Heart left ventricle (tissue), 16 donors: ENCODE measurements around the gene TRIM67. TPM values are rescaled to one million over a fixed set of nuclear protein-coding genes. Genes with fewer than 3 reads are reported as not detected.

ENCODE experiments used
- ATAC-seq, 4 donors: fragments of 200-7000 bp; cut with Tn5 transposase; one replicate each; pipeline ENCODE4 v1.9.1; 2020 to 2022; ENCODE audit warnings: moderate library complexity in 4 of 4, mild to moderate bottlenecking in 3 of 4, moderate number of reproducible peaks in 1 of 4
- DNase-seq, 5 donors: peaks; one replicate each; pipeline ENCODE4 v3.0.0-alpha.2; 2020
- H3K27ac ChIP-seq, 12 donors: fragments of 200-600 bp; sonication (generic) in 4 of 12; one replicate each; pipeline versions ENCODE4 v1.5.0 to v1.8.0; 2016 to 2022; ENCODE audit warnings: mild to moderate bottlenecking in 2 of 12
- H3K27me3 ChIP-seq, 9 donors: fragments of 200-600 bp; sonication (generic) in 2 of 9; one replicate each; pipeline versions ENCODE4 v1.5.1 to v1.8.0; 2016 to 2022; ENCODE audit warnings: mild to moderate bottlenecking in 3 of 9
- H3K36me3 ChIP-seq, 9 donors: fragments of 200-600 bp; sonication (generic) in 2 of 9; one replicate each; pipeline versions ENCODE4 v1.5.0 to v1.8.0; 2018 to 2022; ENCODE audit warnings: mild to moderate bottlenecking in 2 of 9
- H3K4me1 ChIP-seq, 12 donors: fragments of 200-600 bp; sonication (generic) in 4 of 12; one replicate each; pipeline versions ENCODE4 v1.5.0 to v1.8.0; 2016 to 2022; ENCODE audit warnings: mild to moderate bottlenecking in 3 of 12
- H3K4me3 ChIP-seq, 12 donors: fragments of 200-600 bp; sonication (generic) in 4 of 12; one replicate each; pipeline versions ENCODE4 v1.5.0 to v1.8.0; 2017 to 2022; ENCODE audit warnings: mild to moderate bottlenecking in 9 of 12, moderate library complexity in 4 of 12
- H3K9me3 ChIP-seq, 12 donors: fragments of 200-600 bp; sonication (generic) in 4 of 12; one replicate each; pipeline versions ENCODE4 v1.5.0 to v1.8.0; 2016 to 2022; ENCODE audit warnings: mild to moderate bottlenecking in 1 of 12
- POLR2A ChIP-seq, 2 donors: fragments of 450-650 bp; IDR thresholded peaks; one replicate each; pipeline ENCODE4 v1.6.1; 2017; ENCODE audit warnings: antibody characterized with exemption in 2 of 2, mild to moderate bottlenecking in 2 of 2, moderate library complexity in 2 of 2
- WGBS, 4 donors: extraction: QIAGEN DNeasy Blood & Tissue Kit in 2 of 4; methylation state at CpG; one replicate each; pipeline versions ENCODE4 v1.1.5 to v1.1.7; 2013 to 2018; 5-methylcytosine and 5-hydroxymethylcytosine counted together
- intact Hi-C, 10 donors: fragments of 100-400 bp; cut with DNase I; formaldehyde crosslinking; loops; one replicate each; pipeline versions ENCODE4 v1.11.1 to v1.14.2; 2022
- polyA plus RNA-seq, 2 donors: library from polyadenylated mRNA; stranded (reverse); fragments of 200-250 nt; gene quantifications; one replicate each; pipeline ENCODE4 v1.2.3, GENCODE V29; 2013
- total RNA-seq, 9 donors: library from RNA; depleted of rRNA in 2 of 9; stranded (reverse); fragments of >200 nt in 2 of 9; fragmentation: NEBNext Ultra II Directional in 3 of 9; extraction: Animal tissue kit (Norgen Biotek cat#: 25700) in 3 of 9; gene quantifications; one replicate each; pipeline versions ENCODE4 v1.1.0 to v1.2.4, GENCODE V29; 2016 to 2023
- TF ChIP-seq, protein P1 (sequence below), 12 donors: fragments of 200-600 bp; sonication (generic) in 4 of 12; IDR thresholded peaks; one replicate each; pipeline versions ENCODE4 v1.5.0 to v1.8.0; 2018 to 2022; ENCODE audit warnings: antibody characterized with exemption in 12 of 12, mild to moderate bottlenecking in 5 of 12
- donor health status: ischemic (EF 13 %, LVEDD 7.1; RV severe dilation, severe dysfunction).
- donor health status: healthy with polysubstance abuse.
- donor health status: DM: no; HTN: yes; CAD: no.
- donor health status: DM: no; HTN: no; CAD: no.
- donor health status: ischemic (EF 25% LVEDD 6.9; RV normal size, moderate dysfunction).
- donor health status: ischemic (EF 25% LVEDD 5.7; RV mildly dilated, moderate dysfunction).
- donor health status: healthy.
- donor health status: DM: yes; HTN: yes; CAD: no.
- donor health status: ischemic (EF 35%, LVEDD 5.7; RV mildly dilated, moderate dysfunction).
- donor health status: nonischemic (EF 11% LVEDD 7.7; RV severe dilation, severe dysfunction).
- donor health status: DM: yes; HTN: yes; CAD: no.
- donor health status: PGD.
- donor health status: ischemic (EF 29% LVEDD 5.4; RV normal size, mild dysfunction).
- donor health status: nonischemic (EF 23%, LVEDD 6.1; RV moderate dilation, normal function).

The TRIM67 gene
- total and polyA plus RNA-seq, 11 donors: 0.12 to 0.16 (median 0.13) TPM; not detected in 8

DNA sequence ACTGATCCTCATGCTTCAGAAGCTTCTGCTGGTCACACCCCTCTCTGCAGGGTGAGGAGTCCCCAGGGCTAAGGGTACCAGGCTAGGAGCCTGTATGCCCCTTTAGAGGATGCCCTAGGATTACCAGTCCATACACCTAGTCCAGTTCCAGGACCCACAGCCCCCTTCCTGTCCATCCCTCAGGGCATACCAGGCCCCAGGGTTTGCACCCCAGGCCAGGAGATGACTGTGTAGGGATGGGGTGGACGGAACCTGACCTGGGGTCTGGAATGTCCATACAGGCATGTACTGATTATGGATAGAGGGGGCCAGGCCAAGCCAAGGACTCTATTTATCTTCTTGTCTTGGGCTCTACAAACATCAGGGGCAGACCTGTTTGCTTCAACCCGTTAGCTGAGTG, 34.9 kb downstream of the TRIM67 start:
- H3K4me1 ChIP-seq: peaks cover 0 to 13% (median 7%) of the 10 kb centered on the region in 12 donors
- DNase-seq (no peak), ATAC-seq (no peak)
- TF ChIP-seq POLR2A (IDR thresholded peaks at IDR 0.05): no peak
- TF ChIP-seq, protein P1, sequence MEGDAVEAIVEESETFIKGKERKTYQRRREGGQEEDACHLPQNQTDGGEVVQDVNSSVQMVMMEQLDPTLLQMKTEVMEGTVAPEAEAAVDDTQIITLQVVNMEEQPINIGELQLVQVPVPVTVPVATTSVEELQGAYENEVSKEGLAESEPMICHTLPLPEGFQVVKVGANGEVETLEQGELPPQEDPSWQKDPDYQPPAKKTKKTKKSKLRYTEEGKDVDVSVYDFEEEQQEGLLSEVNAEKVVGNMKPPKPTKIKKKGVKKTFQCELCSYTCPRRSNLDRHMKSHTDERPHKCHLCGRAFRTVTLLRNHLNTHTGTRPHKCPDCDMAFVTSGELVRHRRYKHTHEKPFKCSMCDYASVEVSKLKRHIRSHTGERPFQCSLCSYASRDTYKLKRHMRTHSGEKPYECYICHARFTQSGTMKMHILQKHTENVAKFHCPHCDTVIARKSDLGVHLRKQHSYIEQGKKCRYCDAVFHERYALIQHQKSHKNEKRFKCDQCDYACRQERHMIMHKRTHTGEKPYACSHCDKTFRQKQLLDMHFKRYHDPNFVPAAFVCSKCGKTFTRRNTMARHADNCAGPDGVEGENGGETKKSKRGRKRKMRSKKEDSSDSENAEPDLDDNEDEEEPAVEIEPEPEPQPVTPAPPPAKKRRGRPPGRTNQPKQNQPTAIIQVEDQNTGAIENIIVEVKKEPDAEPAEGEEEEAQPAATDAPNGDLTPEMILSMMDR (IDR thresholded peaks at IDR 0.05): no peak
- H3K4me3 ChIP-seq: no peak overlapping the region
- H3K27me3 ChIP-seq: peaks cover 0 to 4% (median 0%) of the 10 kb centered on the region in 9 donors
- no peaks in the 10 kb centered on the region for H3K36me3 ChIP-seq
- intact Hi-C loops: no loop called here
- H3K9me3 ChIP-seq: no peaks in the 10 kb centered on the region
- no peak overlapping the region for H3K27ac ChIP-seq
- 76 to 89% (median 88%) methylated on average over 2 of the region's 2 CpGs for WGBS, 4 donors

DNA sequence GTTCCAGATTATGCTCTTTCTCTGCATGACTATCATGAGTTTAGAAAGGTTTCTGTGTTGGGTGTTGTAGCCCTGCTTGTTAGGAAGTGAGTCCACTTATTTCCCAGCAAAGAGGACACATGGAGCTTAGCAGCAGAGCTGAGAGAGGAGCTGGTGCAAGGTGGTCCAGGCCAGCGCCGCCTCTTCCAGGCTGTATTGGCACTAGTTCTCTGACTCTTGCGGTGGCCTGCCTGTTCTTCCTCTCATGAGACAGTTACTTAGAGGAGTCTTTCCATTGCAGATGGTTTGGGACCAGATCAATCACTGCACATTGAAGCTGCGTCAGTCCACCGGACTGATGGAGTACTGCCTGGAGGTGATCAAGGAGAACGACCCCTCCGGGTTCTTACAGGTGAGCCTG, 38.0 kb downstream of the TRIM67 start:
- WGBS, 4 donors: 95 to 99% (median 97%) methylated on average over 7 of the region's 7 CpGs
- intact Hi-C loops: loop anchor here in 2 of 10 donors (10.0 kb wide), 2 partner anchors 105 to 205 kb away; no protein-coding TSS in a partner anchor
- Histone ChIP-seq H3K4me3 (no peak overlapping the region), H3K4me1 (no peaks in the 10 kb centered on the region), H3K9me3 (no peaks in the 10 kb centered on the region), H3K27me3 (peaks cover 0 to 7% (median 0%) of the 10 kb centered on the region in 9 donors), H3K27ac (no peak overlapping the region), H3K36me3 (no peaks in the 10 kb centered on the region)
- no peak for ATAC-seq
- no peak for DNase-seq
- TF ChIP-seq, protein P1 (IDR thresholded peaks at IDR 0.05): no peak
- TF ChIP-seq POLR2A (IDR thresholded peaks at IDR 0.05): no peak

DNA sequence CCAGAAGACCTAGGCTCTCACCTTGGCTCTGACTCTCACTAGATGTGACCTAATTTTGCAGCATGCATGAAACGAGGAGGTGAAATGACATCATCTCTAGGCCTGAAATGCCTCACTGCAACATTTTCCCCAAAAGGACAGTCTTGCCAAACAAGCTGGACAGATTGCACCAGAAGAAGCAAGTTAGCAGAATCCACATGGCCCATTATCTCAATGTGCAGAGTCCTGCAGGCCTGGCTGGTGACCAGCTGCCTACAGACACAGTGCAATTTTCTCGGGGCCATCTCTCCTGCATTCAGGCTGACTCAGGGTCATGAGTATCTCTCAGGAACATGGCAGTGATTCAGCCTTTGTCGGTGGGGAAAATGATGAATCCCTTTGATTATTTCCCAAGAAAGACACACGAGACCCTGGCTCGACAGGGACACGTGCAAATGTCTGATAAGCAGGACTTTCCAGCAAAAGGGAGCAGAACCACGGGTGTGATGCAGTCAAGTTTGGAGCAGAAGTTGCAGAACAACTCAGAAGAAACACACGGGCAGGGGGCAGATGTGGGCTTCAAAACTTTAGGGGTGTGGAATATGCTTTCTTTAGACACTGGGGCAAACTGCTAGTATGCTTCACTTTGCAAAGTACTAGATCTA, 38.7 kb downstream of the TRIM67 start:
- no peak for DNase-seq
- Histone ChIP-seq H3K4me1 (no peaks in the 10 kb centered on the region), H3K9me3 (no peaks in the 10 kb centered on the region), H3K27ac (no peak overlapping the region), H3K27me3 (peaks cover 0 to 7% (median 0%) of the 10 kb centered on the region in 9 donors), H3K36me3 (no peaks in the 10 kb centered on the region), H3K4me3 (no peak overlapping the region)
- TF ChIP-seq, protein P1 (IDR thresholded peaks at IDR 0.05): no peak
- TF ChIP-seq POLR2A (IDR thresholded peaks at IDR 0.05): no peak
- intact Hi-C loops: loop anchor here in 2 of 10 donors (10.0 kb wide), 2 partner anchors 106 to 206 kb away; no protein-coding TSS in a partner anchor
- ATAC-seq: no peak
- 57 to 66% (median 60%) methylated on average over 8 of the region's 8 CpGs for WGBS, 4 donors

DNA sequence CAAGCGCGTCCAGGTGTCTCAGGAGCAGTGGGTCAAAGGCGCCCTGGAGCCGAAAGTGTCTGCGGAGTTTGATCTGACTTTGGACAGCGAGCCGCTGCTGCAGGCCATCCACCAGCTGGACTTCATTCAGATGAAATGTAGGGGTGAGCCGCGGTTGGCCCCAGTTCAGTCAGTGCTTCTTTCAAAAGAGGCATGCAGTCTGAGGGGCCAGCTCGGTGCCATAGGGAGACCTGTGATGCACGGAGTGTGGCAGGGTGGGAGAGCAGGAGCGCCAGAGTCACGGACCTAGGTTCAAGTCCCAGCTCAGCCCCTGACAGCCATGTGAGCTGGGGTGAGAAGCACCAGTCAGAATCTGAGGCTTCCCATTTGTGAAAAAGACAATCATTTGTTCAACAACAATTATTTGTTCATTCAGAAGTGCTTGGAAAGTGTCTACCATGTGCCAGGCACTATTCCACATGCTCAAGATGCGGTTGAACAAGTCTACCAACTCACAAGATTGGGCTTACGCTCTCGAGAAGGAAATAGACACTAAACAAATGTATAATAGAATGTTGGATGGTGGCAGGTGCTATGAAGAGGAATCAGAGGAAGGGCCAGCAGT, 39.6 kb downstream of the TRIM67 start:
- no peaks in the 10 kb centered on the region for H3K9me3 ChIP-seq
- H3K27me3 ChIP-seq: peaks cover 0 to 7% (median 0%) of the 10 kb centered on the region in 9 donors
- H3K27ac ChIP-seq: no peak overlapping the region
- H3K36me3 ChIP-seq: no peaks in the 10 kb centered on the region
- no peak for ATAC-seq
- TF ChIP-seq, protein P1 (IDR thresholded peaks at IDR 0.05): no peak
- no peak for TF ChIP-seq POLR2A (IDR thresholded peaks at IDR 0.05)
- no peaks in the 10 kb centered on the region for H3K4me1 ChIP-seq
- intact Hi-C loops: loop anchor here in 2 of 10 donors (10.0 kb wide), 2 partner anchors 107 to 207 kb away; no protein-coding TSS in a partner anchor
- WGBS, 4 donors: 90 to 92% (median 91%) methylated on average over 16 of the region's 16 CpGs
- DNase-seq: no peak
- no peak overlapping the region for H3K4me3 ChIP-seq
